Testis (tissue), 3 donors: Measurements from ENCODE around the gene IPP. TPM values are rescaled to one million over a fixed set of nuclear protein-coding genes. Genes with fewer than 3 reads are reported as not detected.
"Not testable (repeated sequence)": the region's sequence is repeated elsewhere in the genome, so short reads cannot be mapped to it uniquely, and the experiment has no call there.

ENCODE experiments used
- DNase-seq: peaks from one replicate; pipeline ENCODE4 v3.0.0-alpha.2; 2019
- H3K27ac ChIP-seq, 2 donors: fragments of 200-600 bp; sonication (generic); one replicate each; pipeline ENCODE4 v1.5.1; 2019
- H3K27me3 ChIP-seq: fragments of 200-600 bp; sonication (generic); one replicate; pipeline ENCODE4 v1.5.1; 2019
- H3K36me3 ChIP-seq: fragments of 200-600 bp; sonication (generic); one replicate; pipeline ENCODE4 v1.5.1; 2017; ENCODE audit warnings: low read depth; ENCODE audit errors: missing control alignments
- H3K4me1 ChIP-seq: fragments of 200-600 bp; sonication (generic); one replicate; pipeline ENCODE4 v1.5.1; 2019
- H3K4me3 ChIP-seq, 2 donors: fragments of 200-600 bp; sonication (generic); one replicate each; pipeline ENCODE4 v1.5.1; 2017 to 2019
- H3K9me3 ChIP-seq: fragments of 200-600 bp; sonication (generic); one replicate; pipeline ENCODE4 v1.5.1; 2017
- CTCF ChIP-seq, 3 experiments: fragments of 450-650 bp in 2 of 3; fragments of 200-600 bp in 1 of 3; sonication (generic) in 1 of 3; IDR thresholded peaks; one replicate each; pipeline ENCODE4 v1.5.1; 2016 to 2019; ENCODE audit warnings: antibody characterized with exemption in 3 of 3, mild to moderate bottlenecking in 2 of 3, moderate library complexity in 1 of 3
- POLR2A ChIP-seq: fragments of 450-650 bp; IDR thresholded peaks from one replicate; pipeline ENCODE4 v1.6.1; 2017; ENCODE audit warnings: antibody characterized with exemption, mild to moderate bottlenecking, moderate library complexity
- WGBS, 2 donors: methylation state at CpG; one replicate each; pipeline ENCODE4 v1.1.5; 2018; 5-methylcytosine and 5-hydroxymethylcytosine counted together
- intact Hi-C: fragments of 100-400 bp; cut with DNase I; formaldehyde crosslinking; loops from one replicate; pipeline ENCODE4 v1.15.1; 2023; ENCODE audit warnings: low total_unique reads
- polyA plus RNA-seq: library from polyadenylated mRNA; stranded (reverse); fragments of 350-450 nt; fragmentation: Illumina TruSeq; extraction: RNeasy Lipid Tissue Mini Kit (QIAGEN cat#74804); gene quantifications from one replicate; pipeline ENCODE4 v1.2.3, GENCODE V29; 2014; ENCODE audit warnings: low read depth, low replicate concordance; ENCODE audit not compliant: insufficient read depth
- total RNA-seq, 2 donors: library from RNA; depleted of rRNA; stranded (reverse); fragments of >200 nt; gene quantifications; one replicate each; pipeline ENCODE4 v1.2.3, GENCODE V29; 2016

Gene IPP
- total and polyA plus RNA-seq, 3 donors from 2014 or later: 12.5 to 26.3 (median 20.5) TPM

GRCh38 chr1:45752014-45752413, 1.6 kb upstream of the IPP start:
- DNase-seq: no peak
- WGBS, 2 donors: 74 to 83% methylated on average over 2 of the region's 2 CpGs
- intact Hi-C loops: no loop called here
- H3K27ac ChIP-seq: peak overlapping the region in 1 of 2 donors; percentile 97
- TF ChIP-seq CTCF (IDR thresholded peaks at IDR 0.05) (no peak), POLR2A (no peak)
- H3K9me3 ChIP-seq: no peaks in the 10 kb centered on the region
- H3K4me3 ChIP-seq: no peak overlapping the region
- no peaks in the 10 kb centered on the region for H3K36me3 ChIP-seq
- H3K27me3 ChIP-seq: no peaks in the 10 kb centered on the region
- no peaks in the 10 kb centered on the region for H3K4me1 ChIP-seq

- peak overlapping the region; percentile 84 to 87 for H3K4me3 ChIP-seq
- H3K27ac ChIP-seq: peak overlapping the region; percentile 97 to 98
- 55 to 73% methylated on average over 24 of the region's 24 CpGs for WGBS, 2 donors
- intact Hi-C loops, H3K36me3 ChIP-seq, H3K4me1 ChIP-seq, H3K27me3 ChIP-seq, H3K9me3 ChIP-seq, DNase-seq: not testable (repeated sequence)
Measured at GRCh38 chr1:45751039-45751838, 786 bp upstream of the IPP start.

GRCh38 chr1:45746922-45747321, 3.5 kb downstream of the IPP start:
- H3K9me3 ChIP-seq: no peaks in the 10 kb centered on the region
- no peaks in the 10 kb centered on the region for H3K36me3 ChIP-seq
- no peaks in the 10 kb centered on the region for H3K27me3 ChIP-seq
- TF ChIP-seq CTCF (IDR thresholded peaks at IDR 0.05) (no peak), POLR2A (no peak)
- DNase-seq: peak; percentile 21
- no peak overlapping the region for H3K27ac ChIP-seq
- intact Hi-C loops: no loop called here
- H3K4me3 ChIP-seq: no peak overlapping the region
- no peaks in the 10 kb centered on the region for H3K4me1 ChIP-seq
- WGBS, 2 donors: 72 to 73% methylated on average over 12 of the region's 12 CpGs

GRCh38 chr1:45739641-45740156, 10.8 kb downstream of the IPP start:
- H3K9me3 ChIP-seq, H3K27ac ChIP-seq, DNase-seq, H3K4me1 ChIP-seq, H3K4me3 ChIP-seq, H3K36me3 ChIP-seq, H3K27me3 ChIP-seq, intact Hi-C loops: not testable (repeated sequence)
- WGBS, 2 donors: 54 to 79% methylated on average over 5 of the region's 5 CpGs

GRCh38 chr1:45739137-45739536, 11.3 kb downstream of the IPP start:
- WGBS, 2 donors: 92 to 95% methylated on average over 4 of the region's 4 CpGs
- Histone ChIP-seq H3K4me1 (no peaks in the 10 kb centered on the region), H3K9me3 (no peaks in the 10 kb centered on the region), H3K27me3 (no peaks in the 10 kb centered on the region), H3K27ac (no peak overlapping the region), H3K4me3 (no peak overlapping the region), H3K36me3 (no peaks in the 10 kb centered on the region)
- TF ChIP-seq CTCF (IDR thresholded peaks at IDR 0.05): no peak
- TF ChIP-seq POLR2A: no peak
- intact Hi-C loops: no loop called here
- DNase-seq: no peak
